Adrenal gland (tissue), 5 donors: Measurements from ENCODE around the gene NR1H2.

ENCODE experiments used
- CTCF ChIP-seq, 6 experiments: fragments of 450-650 bp in 4 of 6; fragments of 200-600 bp in 2 of 6; sonication (generic) in 1 of 6; IDR thresholded peaks; 1 replicate in 5 of 6; 2 replicates in 1 of 6; pipeline versions ENCODE4 v1.5.1 to v1.8.0; 2016 to 2021; ENCODE audit warnings: antibody characterized with exemption in 6 of 6, mild to moderate bottlenecking in 2 of 6, moderate library complexity in 1 of 6
- POLR2A ChIP-seq, 2 donors: fragments of 450-650 bp; IDR thresholded peaks; one replicate each; pipeline ENCODE4 v1.6.1; 2017; ENCODE audit warnings: antibody characterized with exemption in 2 of 2, mild to moderate bottlenecking in 2 of 2, moderate library complexity in 1 of 2
- donor health status: DM: no; HTN: no; CAD: no.

GRCh38 chr19:50376166-50377050, at the start of gene NR1H2:
- no peak for TF ChIP-seq CTCF (IDR thresholded peaks at IDR 0.05)
- TF ChIP-seq POLR2A (IDR thresholded peaks at IDR 0.05): peak; percentile 64 to 65
